Measurements from ENCODE around the gene TPTE2.
A peak's percentile ranks its signal among the peaks of the same experiment; 100 is the strongest.
"Not testable (repeated sequence)": the region's sequence is repeated elsewhere in the genome, so short reads cannot be mapped to it uniquely, and the experiment has no call there.

Gene TPTE2

GRCh38 chr13:19561127-19561582, at the start of gene TPTE2:
Gene TPTE2, minus strand, starts transcription at chr13:19561532. Its CDS starts 58,298 bp downstream, at chr13:19503234.
- DNase-seq: not testable (repeated sequence)

DNA sequence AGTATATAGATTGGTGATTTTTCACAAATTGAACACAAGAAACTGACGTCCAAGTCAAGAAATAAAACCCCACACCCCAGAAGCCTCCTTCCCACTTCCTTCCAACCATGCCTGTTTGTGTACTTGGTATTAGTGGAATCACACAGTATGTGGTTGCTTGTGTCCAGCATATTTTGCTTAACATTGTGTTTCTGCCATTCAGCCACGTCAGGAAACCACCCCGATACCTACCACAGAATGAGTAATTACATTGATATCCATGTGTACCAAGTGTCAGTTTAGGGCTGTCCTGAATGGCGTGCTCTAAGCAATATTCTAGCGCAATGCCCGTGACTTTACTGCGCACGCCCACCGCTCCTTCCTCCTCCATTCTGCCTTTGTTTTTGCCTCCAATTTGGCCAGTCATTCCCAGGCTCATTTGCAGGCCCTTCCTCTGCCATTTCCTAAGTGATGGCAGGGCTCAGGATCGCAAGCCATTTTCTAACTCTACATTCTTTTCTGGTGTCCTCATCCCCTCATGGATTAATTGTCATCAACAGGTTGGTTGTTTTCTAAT, 46.3 kb upstream of the TPTE2 start:
- DNase-seq: no peak

DNA sequence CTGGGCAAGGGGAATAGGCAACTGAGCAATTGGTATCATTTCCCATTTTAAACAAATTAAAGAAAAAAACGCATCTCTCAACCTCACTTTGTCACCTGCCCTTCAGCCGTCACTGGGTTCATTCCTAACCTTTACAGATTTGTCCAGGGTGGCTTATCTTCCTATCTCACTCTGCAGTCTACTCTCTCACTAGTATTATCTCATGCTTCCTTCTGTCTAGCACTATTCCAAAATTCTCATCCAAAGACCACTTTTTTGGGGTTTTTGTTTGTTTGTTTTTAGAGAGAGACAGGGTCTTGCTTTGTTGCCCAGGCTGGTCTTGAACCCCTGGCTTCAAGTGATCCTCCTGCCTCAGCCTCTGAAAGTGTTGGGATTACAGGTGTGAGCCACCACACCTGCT, 45.4 kb upstream of the TPTE2 start:
- DNase-seq: no peak

DNA sequence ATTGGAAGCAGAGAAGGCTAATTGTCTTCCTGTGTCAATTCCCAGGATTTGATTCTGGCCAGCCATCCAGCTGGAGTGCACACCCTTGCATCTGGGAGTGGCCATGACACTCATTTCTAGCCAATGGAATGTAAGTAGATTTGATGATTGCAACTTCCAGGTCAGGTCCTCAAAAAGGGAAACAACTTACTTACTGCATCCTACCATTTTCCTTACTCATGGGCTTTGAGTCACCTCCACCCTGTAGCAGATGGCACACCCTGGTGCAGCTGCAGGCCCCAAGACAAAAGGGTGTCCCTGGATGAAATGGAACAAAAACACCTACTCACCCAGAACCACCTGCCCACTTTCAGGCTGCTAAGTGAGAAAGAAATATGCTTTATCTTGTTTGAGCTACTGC, 44.8 kb upstream of the TPTE2 start:
- no peak for DNase-seq

DNA sequence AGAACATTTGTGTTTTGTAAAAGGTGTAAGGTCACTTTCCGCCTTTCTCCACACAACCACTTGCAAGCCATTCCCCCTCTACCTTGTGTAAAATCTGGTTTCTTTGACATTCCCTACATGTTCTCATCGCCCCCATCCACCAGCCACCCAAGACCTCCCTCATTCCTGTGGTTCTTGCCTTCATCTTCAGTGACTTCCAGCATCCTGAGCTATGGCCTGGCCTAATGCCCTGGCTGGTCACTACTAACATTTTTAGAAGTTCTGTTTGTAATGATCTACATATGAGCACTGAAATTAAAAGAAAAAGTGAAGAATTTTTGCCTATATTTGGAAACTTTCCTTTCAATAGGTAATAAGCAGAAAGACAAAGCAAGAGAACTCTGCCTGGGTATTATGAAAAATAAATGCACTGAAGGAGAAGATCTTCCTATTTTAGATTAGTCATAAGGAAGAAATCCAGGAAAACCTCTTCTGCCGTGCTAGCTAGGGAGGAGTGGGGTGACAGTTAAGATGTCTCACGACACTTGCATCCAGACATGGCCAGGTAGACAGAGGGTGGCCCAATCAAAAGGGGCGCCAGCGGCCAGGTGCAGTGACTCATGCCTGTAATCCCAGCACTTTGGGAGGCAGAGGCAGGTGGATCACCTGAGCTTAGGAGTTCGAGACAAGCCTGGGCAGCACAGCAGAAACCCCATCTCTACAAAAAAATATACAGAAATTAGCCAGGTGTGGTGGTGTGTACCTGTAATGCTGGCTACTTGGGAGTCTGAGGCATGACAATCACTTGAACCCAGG, 44.0 kb upstream of the TPTE2 start:
- DNase-seq: no peak

- DNase-seq: no peak
These were observed 43.0 kb upstream of the TPTE2 start for GRCh38 chr13:19604306-19604705.

- peak; percentile 80 for DNase-seq
These were observed 40.7 kb upstream of the TPTE2 start for GRCh38 chr13:19601749-19602725.

DNA sequence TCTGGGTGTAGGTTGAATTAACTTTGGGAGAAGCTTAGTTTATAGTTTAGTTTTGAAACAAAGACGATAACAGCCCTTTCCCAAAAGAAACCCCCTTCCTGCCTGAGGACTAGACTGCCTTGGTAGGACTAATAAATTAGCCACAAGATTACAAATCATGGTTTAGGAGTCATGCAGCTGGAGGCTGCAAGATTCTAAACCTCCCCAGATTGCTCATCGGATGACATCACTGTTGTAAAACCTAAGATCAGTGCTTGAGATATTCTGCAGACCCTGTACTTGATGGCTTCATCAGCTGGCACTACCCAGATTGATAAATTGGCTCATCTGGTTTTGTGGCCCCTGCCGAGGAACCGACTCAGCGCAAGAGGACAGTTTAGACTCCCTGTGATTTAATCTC, 36.2 kb upstream of the TPTE2 start:
- no peak for DNase-seq

GRCh38 chr13:19596960-19597361, 35.6 kb upstream of the TPTE2 start:
- DNase-seq: no peak

DNA sequence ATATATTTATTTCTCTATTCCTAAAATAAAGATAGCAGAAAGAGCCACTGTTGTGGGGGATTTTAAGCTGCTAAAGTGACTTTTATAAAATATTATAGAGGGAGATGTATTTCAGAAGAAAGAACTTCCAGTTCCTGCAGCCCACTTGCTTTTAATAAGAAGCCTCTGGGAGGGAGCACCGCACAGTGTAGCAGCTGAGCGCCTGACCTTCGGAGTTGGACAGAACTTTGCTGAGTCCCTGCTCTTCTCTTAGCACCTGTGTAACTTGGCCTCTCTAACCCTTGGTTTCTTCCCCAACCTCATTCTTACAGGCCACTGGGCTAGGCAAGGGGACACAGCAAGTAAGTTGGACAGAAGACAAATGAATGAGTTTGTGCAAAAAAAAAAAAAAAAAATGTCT, 34.8 kb upstream of the TPTE2 start:
- no peak for DNase-seq

DNA sequence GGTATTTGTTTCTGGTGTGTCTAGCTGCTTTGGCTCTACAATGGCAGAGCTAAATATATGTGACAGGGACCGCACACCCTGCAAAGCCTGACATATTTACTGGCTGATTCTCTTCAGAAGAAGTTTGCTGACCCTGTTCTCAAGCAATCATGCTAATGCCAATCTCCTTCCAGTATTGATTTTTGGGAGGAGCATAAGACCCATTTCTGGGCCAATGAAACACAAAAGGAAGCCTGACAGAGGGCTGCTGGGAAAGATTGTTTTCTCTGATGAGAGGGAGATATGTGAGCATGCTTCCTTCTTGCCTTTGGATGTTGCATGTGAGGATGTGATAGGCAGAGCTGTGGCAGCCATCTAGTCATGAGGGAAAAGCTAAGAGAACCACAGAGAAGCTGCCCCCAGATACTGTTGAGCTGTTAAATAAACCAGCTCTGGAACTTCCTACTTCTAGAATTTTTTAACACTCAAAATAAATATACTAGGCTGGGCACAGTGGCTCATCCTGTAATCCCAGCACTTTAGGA, 31.4 kb upstream of the TPTE2 start:
- no peak for DNase-seq

DNA sequence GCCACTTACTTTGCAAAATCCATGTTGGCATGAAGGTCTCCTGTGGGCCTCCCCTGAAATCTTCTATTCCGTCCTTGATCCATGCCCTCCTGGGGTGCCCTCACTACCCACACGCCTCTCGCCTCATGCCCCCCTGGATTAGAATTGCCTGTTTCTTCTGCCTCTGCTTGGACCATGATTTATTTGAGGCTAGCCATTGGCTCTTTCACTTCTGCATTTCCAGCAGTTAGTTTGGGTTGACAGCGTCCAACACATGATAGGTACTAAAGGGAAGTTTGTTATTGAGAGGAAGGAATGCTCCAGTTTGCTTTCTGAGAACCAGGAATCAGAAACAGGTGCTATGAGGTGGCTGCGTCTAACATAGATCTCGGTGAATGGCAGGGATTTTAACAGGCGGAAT, 30.5 kb upstream of the TPTE2 start:
- DNase-seq: no peak

DNA sequence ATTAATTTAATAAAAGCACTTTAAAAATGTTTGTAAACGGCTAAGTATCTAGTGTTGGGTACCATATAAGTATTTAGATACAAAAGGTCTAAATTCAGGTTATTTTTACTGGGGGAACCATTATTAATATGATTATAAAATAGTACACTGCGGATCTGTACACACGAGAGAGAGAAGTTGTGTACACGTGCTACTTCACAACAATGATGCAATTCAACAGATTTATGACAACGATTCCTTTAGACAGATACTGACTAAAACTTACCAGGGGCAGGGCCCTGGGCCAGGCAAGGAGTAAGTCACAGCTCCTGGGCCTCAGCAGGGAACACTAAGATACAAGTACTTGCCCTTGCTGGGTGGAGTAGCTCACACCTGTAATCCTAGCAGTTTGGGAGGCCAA, 29.1 kb upstream of the TPTE2 start:
- DNase-seq: no peak

DNA sequence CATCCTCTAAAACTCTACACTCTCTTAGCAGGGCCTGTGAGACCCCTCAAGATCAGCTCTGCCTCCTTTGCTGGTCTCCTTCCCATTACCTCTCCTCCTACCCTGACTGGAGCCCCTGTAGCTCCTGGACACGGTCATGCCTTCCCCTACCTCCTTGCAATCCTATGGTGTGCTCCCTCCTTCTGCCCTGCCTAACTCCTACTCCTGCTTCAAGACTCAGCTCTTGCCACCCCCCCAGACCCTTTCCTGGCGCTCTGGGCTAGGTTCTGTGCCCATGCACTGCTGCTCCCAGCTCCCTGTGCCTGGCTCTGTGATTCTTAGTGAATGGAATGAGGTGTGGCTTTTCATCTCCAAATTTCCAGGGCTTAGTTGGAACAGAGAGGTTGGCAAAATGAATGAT, 28.0 kb upstream of the TPTE2 start:
- DNase-seq: no peak

DNA sequence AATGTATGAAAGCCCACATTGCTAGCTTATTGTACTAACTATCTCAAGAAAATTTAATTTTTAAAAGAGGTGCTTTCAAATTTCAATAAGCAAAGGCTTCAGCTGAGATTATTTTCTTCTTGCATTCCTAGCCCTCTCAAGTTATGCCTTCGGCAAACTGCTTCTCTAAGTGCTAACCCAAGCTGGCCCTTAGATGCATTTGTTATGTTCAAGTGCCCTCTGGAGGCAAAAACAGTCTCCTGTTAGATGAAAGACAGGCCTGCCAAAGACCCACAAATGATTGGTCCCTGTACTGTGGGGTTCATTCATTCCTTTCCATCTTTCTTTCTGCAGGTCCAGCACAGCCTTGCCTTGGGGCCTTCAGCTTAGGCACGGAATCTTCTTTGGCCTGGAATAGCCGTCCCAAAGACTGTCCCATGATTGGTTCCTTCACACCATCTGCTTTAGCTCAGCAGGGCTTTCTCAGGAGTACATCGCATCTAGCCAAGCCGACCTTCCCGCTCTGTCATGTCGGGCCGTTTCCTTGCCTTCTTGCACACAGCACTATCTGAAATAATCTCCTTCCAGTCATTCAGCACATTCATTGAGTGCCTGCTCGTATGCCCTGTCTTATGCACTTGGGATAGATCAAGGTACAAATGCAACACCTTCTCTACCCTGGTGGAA, 26.4 kb upstream of the TPTE2 start:
- DNase-seq: no peak

DNA sequence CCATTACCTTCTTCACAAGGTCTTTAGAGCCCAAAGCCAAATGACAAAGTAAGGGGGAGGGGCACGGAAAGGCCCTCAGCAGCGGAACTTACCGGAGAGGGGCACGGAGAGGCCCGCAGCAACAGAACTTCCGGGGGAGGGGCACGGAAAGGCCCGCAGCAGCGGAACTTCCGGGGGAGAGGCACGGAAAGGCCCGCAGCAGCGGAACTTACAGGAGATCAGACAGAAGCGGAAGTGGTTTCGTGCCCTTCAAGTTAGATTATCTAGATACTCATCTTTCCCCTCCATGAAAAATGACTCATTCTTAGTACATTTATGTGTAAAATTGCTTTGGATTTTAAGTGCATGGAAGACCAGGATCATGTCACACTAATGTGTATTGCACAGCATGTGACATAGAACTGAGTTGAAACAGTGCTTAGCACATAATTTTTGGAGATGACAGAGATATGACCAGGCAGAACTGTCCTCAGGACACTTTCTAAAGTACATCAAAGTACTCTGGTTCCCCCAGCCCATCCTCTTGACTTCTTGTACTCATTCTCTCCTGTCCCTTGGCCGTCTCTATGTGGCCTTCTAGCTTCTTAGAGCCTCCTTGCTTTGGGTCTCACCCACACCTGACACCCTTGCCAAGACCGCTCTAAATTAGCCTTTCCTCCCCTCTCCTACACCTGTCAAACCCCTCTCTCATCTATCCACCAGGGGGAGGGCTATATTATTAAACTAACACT, 25.7 kb upstream of the TPTE2 start:
- no peak for DNase-seq

DNA sequence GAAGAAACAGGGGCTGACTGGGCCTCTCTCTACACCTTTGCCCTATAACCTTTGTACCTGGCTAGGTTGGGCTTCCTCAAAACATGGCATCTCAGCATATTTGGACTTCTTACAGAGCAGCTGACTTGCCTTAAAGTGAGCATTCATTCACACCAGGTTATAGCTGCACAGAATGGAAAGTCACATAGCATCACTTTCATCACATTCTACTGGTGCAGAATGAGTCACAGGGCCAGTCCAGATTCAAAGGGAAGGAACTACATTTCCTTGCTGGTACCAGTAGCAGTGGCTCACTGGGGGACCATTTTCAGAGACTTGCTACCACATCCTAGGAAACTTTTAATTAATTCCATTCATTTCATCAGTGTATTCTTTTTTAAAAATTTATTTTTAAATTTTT, 20.3 kb upstream of the TPTE2 start:
- no peak for DNase-seq

DNA sequence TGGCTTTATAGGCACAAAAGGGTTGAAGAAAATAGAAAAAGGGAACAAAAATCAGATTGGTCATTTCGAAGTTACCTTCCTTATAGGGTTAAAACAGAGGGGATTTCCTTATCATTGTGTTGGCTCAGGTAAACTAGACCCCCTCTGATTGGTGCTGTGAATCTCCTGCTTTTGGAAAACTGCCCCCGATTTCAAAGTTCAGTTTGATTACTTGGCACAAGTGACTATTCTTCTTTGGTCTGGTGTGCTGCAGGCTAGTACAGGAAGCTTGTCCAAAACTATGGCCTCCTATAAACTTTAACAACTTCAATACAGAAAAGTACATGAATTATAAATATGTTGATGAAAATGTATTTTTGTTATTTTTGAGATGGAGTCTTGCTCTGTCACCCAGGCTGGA, 13.9 kb upstream of the TPTE2 start:
- DNase-seq: no peak

DNA sequence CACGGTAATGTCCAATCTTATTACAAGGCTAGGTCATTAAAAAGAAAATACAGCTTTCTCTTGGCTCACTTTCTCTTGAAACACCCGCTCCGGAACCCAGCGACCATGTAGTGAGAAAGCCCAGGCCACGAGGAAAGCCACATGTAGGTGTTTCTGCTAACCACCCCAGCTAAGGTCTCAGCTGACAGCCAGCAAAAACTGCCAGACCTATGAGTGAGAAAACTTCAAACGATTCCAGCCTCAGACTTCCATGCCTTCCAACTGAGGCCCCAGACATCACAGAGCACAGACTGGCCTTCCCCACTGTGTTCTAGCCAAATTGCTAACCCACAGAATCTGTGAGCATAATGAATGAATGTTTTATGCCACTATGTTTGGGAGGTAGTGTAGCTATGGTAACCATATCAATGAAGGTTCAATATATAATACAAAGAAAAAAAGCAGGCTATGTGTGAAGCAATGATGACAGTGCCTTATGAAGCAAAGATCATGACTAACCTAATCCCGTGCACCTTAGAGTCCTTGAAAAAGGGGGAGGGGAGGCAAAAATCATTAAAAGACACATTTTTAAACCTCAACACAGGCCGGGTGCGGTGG, 11.9 kb upstream of the TPTE2 start:
- DNase-seq: no peak

GRCh38 chr13:19572280-19572679, 10.9 kb upstream of the TPTE2 start:
- DNase-seq: no peak

GRCh38 chr13:19567820-19568534, 6.6 kb upstream of the TPTE2 start:
- DNase-seq: no peak

All from 8988T (cell line).